UCSD-AML1 (cell line): ENCODE measurements around the gene MED12L.

ENCODE experiments used
- DNase-seq: peaks from one replicate; lab custom pipeline; 2025; ENCODE audit not compliant: unreplicated experiment; lab: John Stamatoyannopoulos, UW

Gene MED12L

GRCh38 chr3:151314137-151314536 is 228.7 kb downstream of the MED12L start:
- no peak for DNase-seq

GRCh38 chr3:151314593-151314992 is 229.1 kb downstream of the MED12L start:
- no peak for DNase-seq

GRCh38 chr3:151315136-151315535 is 229.7 kb downstream of the MED12L start:
- no peak for DNase-seq

- no peak for DNase-seq
Observed at GRCh38 chr3:151315846-151316245, 230.4 kb downstream of the MED12L start.

- no peak for DNase-seq
Observed at GRCh38 chr3:151316267-151316991, 231.0 kb downstream of the MED12L start, which contains the start of gene GPR87. GPR87 (minus strand) TSS chr3:151316820; CDS start chr3:151300100, 16,720 bp downstream.

GRCh38 chr3:151318313-151318712 is 232.8 kb downstream of the MED12L start:
- no peak for DNase-seq

- DNase-seq = no peak
Observed at GRCh38 chr3:151318991-151319390, 233.5 kb downstream of the MED12L start.

- DNase-seq = no peak
Observed at GRCh38 chr3:151319628-151320027, 234.2 kb downstream of the MED12L start.

- no peak for DNase-seq
Observed at GRCh38 chr3:151320131-151320530, 234.7 kb downstream of the MED12L start.

GRCh38 chr3:151321526-151321925 is 236.1 kb downstream of the MED12L start:
- no peak for DNase-seq

GRCh38 chr3:151322511-151322910 is 237.0 kb downstream of the MED12L start:
- DNase-seq = no peak

- DNase-seq = no peak
Observed at GRCh38 chr3:151327571-151328198, 242.2 kb downstream of the MED12L start.

GRCh38 chr3:151328298-151328995 is 243.0 kb downstream of the MED12L start:
- DNase-seq = no peak

GRCh38 chr3:151329363-151329762 is 243.9 kb downstream of the MED12L start, which contains the start of gene P2RY13:
P2RY13 (minus strand) TSS chr3:151329549; CDS start chr3:151329528, 21 bp downstream.
- DNase-seq = no peak

GRCh38 chr3:151330379-151330778 is 244.9 kb downstream of the MED12L start:
- no peak for DNase-seq

- DNase-seq = no peak
Observed at GRCh38 chr3:151330899-151331298, 245.4 kb downstream of the MED12L start.

- DNase-seq = no peak
Observed at GRCh38 chr3:151331696-151332095, 246.2 kb downstream of the MED12L start.

GRCh38 chr3:151345859-151346258 is 260.4 kb downstream of the MED12L start:
- no peak for DNase-seq

GRCh38 chr3:151346292-151346691 is 260.8 kb downstream of the MED12L start:
- no peak for DNase-seq

GRCh38 chr3:151347432-151347831 is 262.0 kb downstream of the MED12L start:
- DNase-seq = peak; percentile 49

- no peak for DNase-seq
Observed at GRCh38 chr3:151350656-151351055, 265.2 kb downstream of the MED12L start.

- no peak for DNase-seq
Observed at GRCh38 chr3:151351219-151351618, 265.8 kb downstream of the MED12L start.
